Testis (tissue), 2 donors: ENCODE data around the gene FARP1.

Experiments
- POLR2A ChIP-seq: fragments of 450-650 bp; IDR thresholded peaks from one replicate; pipeline ENCODE4 v1.6.1; 2017; ENCODE audit warnings: antibody characterized with exemption, mild to moderate bottlenecking, moderate library complexity
- TF ChIP-seq, protein P1 (sequence below), 3 experiments: fragments of 450-650 bp in 2 of 3; fragments of 200-600 bp in 1 of 3; sonication (generic) in 1 of 3; IDR thresholded peaks; one replicate each; pipeline ENCODE4 v1.5.1; 2016 to 2019; ENCODE audit warnings: antibody characterized with exemption in 3 of 3, mild to moderate bottlenecking in 2 of 3, moderate library complexity in 1 of 3

DNA sequence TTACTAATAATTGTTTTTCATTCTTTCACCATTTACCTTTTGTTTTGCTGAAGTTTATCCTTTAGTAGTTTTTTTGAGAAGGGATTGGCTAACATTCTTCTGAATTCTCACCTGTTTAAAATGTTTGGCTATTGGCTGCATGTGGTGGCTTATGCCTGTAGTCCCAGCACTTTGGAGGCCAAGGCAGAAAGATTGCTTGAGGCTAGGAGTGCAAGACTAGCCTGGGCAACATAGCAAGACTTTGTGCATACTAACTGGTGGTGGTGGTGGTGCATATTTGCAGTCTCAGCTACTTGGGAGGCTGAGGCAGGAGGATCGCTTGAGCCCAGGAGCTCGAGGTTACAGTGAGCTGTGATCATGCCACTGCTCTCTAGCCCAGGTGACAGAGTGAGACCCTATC is 61.7 kb downstream of the FARP1 start:
- TF ChIP-seq, protein P1, sequence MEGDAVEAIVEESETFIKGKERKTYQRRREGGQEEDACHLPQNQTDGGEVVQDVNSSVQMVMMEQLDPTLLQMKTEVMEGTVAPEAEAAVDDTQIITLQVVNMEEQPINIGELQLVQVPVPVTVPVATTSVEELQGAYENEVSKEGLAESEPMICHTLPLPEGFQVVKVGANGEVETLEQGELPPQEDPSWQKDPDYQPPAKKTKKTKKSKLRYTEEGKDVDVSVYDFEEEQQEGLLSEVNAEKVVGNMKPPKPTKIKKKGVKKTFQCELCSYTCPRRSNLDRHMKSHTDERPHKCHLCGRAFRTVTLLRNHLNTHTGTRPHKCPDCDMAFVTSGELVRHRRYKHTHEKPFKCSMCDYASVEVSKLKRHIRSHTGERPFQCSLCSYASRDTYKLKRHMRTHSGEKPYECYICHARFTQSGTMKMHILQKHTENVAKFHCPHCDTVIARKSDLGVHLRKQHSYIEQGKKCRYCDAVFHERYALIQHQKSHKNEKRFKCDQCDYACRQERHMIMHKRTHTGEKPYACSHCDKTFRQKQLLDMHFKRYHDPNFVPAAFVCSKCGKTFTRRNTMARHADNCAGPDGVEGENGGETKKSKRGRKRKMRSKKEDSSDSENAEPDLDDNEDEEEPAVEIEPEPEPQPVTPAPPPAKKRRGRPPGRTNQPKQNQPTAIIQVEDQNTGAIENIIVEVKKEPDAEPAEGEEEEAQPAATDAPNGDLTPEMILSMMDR (IDR thresholded peaks at IDR 0.05): no peak
- TF ChIP-seq POLR2A: no peak
